Activated CD8-positive, alpha-beta T cell treated with anti-CD3 and anti-CD28 coated beads, Interleukin-2, amount 10 ng/mL, durations not matched to agents 7 days and 5 days (primary cell): Measurements from ENCODE around the gene YAE1. TPM values are rescaled to one million over a fixed set of nuclear protein-coding genes. Genes with fewer than 3 reads are reported as not detected.

Experiments
- ATAC-seq: fragments of 150-1000 bp; cut with Tn5 transposase; one replicate; pipeline ENCODE4 v1.10.0; 2021; ENCODE audit warnings: moderate library complexity
- CTCF ChIA-PET: fragments of 350-600 bp; sonication (Branson Sonifier 250); formaldehyde crosslinking; loops from one replicate; lab custom pipeline; 2021; ENCODE audit warnings: antibody characterized with exemption; lab: Charles Lee
- POLR2A ChIA-PET: fragments of 350-600 bp; sonication (Branson Sonifier 250); formaldehyde crosslinking; loops from one replicate; lab custom pipeline; 2021; ENCODE audit warnings: antibody characterized with exemption; lab: Charles Lee
- DNase-seq: peaks from one replicate; pipeline ENCODE4 v3.0.0-alpha.2; 2020
- H3K27ac Mint-ChIP-seq: one replicate; pipeline ENCODE4 v1.8.0; 2021; ENCODE audit warnings: mild to moderate bottlenecking, mixed read lengths
- H3K27me3 Mint-ChIP-seq: one replicate; pipeline ENCODE4 v1.8.0; 2021; ENCODE audit warnings: low read depth, mixed read lengths
- H3K36me3 Mint-ChIP-seq: one replicate; pipeline ENCODE4 v1.8.0; 2021; ENCODE audit warnings: low read depth, mixed read lengths
- H3K4me1 Mint-ChIP-seq: one replicate; pipeline ENCODE4 v1.8.0; 2021; ENCODE audit warnings: low read depth, mixed read lengths
- H3K4me3 Mint-ChIP-seq: one replicate; pipeline ENCODE4 v1.8.0; 2021; ENCODE audit warnings: mild to moderate bottlenecking, mixed read lengths
- H3K9me3 Mint-ChIP-seq: one replicate; pipeline ENCODE4 v1.8.0; 2022; ENCODE audit warnings: mixed read lengths; ENCODE audit not compliant: insufficient read depth
- total RNA-seq, 2 experiments: library from RNA; stranded (reverse); gene quantifications; one replicate each; pipeline ENCODE4 v1.2.3, GENCODE V29; 2021

YAE1 gene, protein sequence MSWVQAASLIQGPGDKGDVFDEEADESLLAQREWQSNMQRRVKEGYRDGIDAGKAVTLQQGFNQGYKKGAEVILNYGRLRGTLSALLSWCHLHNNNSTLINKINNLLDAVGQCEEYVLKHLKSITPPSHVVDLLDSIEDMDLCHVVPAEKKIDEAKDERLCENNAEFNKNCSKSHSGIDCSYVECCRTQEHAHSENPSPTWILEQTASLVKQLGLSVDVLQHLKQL
- 10 to 100 TPM; 10.4 to 10.7 TPM for total RNA-seq

DNA sequence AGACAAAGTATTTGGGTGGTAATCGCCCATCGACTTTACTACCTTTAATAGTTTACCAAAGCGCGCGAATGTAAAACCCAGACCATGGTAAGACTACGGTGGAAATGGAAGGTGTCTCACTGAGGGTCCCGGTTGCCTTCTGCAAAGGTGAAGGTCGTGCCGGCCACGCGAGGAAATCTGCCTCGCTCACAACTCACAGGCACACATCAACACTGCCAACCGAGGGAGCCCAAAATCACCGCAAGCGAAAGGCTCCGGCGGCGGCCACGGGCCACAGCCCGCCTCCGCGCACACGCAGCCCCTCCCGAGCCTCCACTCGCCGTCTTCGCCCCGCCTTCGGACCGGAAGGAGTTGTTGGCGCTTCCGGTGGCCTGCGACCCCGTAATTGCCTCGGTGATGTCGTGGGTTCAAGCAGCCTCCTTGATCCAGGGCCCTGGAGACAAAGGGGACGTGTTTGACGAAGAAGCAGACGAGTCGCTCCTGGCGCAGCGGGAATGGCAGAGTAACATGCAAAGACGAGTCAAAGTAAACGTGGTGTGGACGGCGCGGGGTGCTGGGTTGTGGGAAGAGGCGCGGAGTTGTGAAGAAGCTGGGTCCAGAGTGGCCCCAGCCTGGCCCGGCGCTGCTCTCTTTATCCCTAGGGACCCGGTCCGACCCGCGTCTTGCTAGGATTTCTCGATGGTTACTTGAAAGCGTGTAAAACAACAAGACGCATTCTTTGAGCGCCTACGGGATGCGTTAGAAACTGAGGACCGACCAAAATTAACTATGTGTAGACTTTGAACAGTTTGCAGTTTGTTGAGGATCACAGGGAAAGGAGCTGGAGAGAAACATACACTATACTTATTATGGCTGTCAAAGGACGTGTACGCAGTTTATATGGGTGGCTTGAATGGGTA, at the start of gene YAE1:
TSS of gene YAE1 (plus strand) at position 382 of the 899 bp plus-strand sequence. CDS start at position 397, 15 bp downstream.
- ATAC-seq (peak; percentile 97), DNase-seq (peak; percentile 87)
- H3K27me3 Mint-ChIP-seq: peaks cover 1% of the 10 kb centered on the region
- peaks cover 14% of the 10 kb centered on the region for H3K4me1 Mint-ChIP-seq
- no peaks in the 10 kb centered on the region for H3K9me3 Mint-ChIP-seq
- peaks cover 10% of the 10 kb centered on the region for H3K36me3 Mint-ChIP-seq
- ChIA-PET POLR2A (interaction anchor here (0.6 to 1.3 kb wide), 5 partner anchors 14 to 1667 kb away, joined by 3 to 4 read pairs (median 4); partner anchors contain the start of gene RALA), CTCF (interaction anchor here (0.8 to 1.6 kb wide), 7 partner anchors 12 to 486 kb away, joined by 3 to 19 read pairs (median 4); no protein-coding TSS in a partner anchor)
- peak within 1 kb of the TSS; percentile 94 for H3K4me3 Mint-ChIP-seq
- H3K27ac Mint-ChIP-seq: peak within 1 kb of the TSS; percentile 95

DNA sequence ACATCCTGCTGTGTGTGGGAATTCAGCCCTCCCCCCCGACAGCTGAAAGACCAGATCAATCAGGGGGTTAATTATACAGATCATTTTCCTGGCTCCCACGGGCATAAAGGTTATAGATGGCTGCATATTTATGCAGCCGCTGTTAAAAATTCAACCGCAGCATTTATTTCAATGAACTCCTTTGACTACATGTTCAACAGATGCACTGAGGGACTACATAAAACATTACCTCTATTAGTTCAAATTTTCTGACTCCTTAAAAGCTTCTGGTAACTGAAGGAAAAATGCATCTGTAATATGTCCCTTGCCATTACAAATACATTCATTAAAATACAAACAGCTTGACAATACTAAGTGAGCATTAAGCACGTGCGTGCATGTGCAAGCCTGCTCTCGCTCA, 49.7 kb upstream of the YAE1 start:
- no peak for ATAC-seq
- H3K27ac Mint-ChIP-seq: no peak overlapping the region
- H3K4me1 Mint-ChIP-seq: peaks cover 4% of the 10 kb centered on the region
- H3K27me3 Mint-ChIP-seq: peaks cover 14% of the 10 kb centered on the region
- H3K9me3 Mint-ChIP-seq: no peaks in the 10 kb centered on the region
- no peaks in the 10 kb centered on the region for H3K36me3 Mint-ChIP-seq
- CTCF ChIA-PET: interaction anchor here (1.1 kb wide), 1 partner anchor 63 kb away, joined by 4 read pairs; no protein-coding TSS in a partner anchor
- no peak overlapping the region for H3K4me3 Mint-ChIP-seq
- POLR2A ChIA-PET: no interaction called here
- no peak for DNase-seq

DNA sequence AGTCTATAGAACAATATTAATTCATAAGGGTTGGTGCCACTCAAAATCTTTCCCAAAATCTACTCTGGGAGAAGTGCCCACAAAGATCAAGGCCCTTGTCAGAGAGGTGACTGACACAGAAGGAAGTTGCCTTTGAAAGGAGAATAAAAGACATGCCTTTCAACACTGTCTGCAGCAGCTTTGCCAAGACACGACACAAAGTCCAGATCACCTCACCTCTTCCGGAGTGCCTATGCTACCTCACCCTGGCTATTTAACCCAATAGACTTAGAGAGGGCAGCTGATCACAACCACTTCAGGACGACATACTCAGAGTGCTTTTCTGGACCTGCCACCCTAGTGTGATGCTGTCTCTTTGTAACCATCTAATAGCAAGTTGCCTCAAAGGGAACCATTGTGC, 49.0 kb upstream of the YAE1 start:
- peaks cover 11% of the 10 kb centered on the region for H3K27me3 Mint-ChIP-seq
- POLR2A ChIA-PET: no interaction called here
- DNase-seq (no peak), ATAC-seq (no peak)
- H3K4me3 Mint-ChIP-seq: no peak overlapping the region
- no peaks in the 10 kb centered on the region for H3K36me3 Mint-ChIP-seq
- no peak overlapping the region for H3K27ac Mint-ChIP-seq
- CTCF ChIA-PET: interaction anchor here (1.1 kb wide), 1 partner anchor 63 kb away, joined by 4 read pairs; no protein-coding TSS in a partner anchor
- H3K9me3 Mint-ChIP-seq: no peaks in the 10 kb centered on the region
- peaks cover 4% of the 10 kb centered on the region for H3K4me1 Mint-ChIP-seq

DNA sequence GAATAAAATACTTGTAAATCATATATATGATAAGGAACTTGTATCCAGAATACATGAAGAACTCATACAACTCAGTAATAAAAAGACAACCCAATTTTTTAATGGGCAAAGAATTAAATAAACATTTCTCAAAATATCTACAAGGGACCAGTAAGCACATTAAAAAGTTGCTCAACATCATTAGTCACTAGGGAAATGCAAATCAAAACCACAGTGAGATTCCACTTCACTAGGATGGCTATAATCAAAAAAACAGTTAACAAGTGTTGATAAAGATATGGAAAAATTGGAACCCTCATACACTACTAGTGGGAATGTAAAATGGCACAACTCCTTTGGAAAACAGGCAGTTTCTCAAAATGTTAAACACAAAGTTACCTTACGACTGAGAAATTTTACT, 40.3 kb upstream of the YAE1 start:
- no peak for ATAC-seq
- CTCF ChIA-PET: no interaction called here

DNA sequence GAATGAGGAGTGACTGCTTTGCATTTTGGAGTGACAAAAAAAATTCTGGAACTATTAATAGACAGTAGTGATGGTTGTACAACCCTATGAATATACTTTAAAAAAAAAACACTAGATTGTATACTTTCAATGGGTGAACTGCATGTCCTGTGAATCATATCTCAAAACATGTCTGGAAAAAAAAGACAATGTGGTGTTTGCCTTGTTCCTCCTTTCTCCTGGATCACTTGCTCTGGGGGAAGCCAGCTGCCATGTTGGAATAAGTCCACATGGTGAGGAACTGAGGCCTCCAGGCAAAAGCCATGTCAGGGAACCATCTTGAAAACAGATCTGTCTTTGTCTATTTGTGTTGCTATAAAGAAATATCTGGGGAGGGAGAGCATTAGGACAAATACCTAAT, 39.5 kb upstream of the YAE1 start:
- Mint-ChIP-seq H3K4me1 (no peaks in the 10 kb centered on the region), H3K27me3 (peaks cover 19% of the 10 kb centered on the region), H3K9me3 (no peaks in the 10 kb centered on the region), H3K27ac (no peak overlapping the region), H3K36me3 (no peaks in the 10 kb centered on the region), H3K4me3 (no peak overlapping the region)
- DNase-seq (no peak), ATAC-seq (no peak)
- POLR2A ChIA-PET: no interaction called here
- CTCF ChIA-PET: no interaction called here

More for the DNA sequence above, 40.3 kb upstream of the YAE1 start:
- Mint-ChIP-seq H3K36me3 (no peaks in the 10 kb centered on the region), H3K27ac (no peak overlapping the region), H3K4me1 (no peaks in the 10 kb centered on the region), H3K9me3 (no peaks in the 10 kb centered on the region), H3K4me3 (no peak overlapping the region), H3K27me3 (peaks cover 19% of the 10 kb centered on the region)
- POLR2A ChIA-PET: no interaction called here
- DNase-seq: no peak

DNA sequence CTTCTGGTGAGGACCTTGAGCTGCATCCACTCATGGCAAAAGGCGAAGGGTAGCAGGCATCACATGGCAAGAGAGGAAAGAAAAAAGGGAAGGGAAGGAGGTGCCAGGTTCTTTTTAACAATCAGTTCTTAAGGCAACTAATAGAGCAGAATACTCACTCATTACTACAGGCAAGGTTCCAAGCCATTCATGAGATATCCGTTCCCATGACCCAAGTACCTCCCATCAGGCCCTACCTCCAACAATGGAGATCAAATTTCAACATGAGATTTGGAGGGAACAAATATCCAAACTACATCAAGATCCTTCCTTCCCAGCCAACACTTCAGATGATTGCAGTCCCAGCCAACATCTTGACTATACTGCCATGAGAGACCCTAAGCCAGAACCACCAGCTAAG, 38.9 kb upstream of the YAE1 start:
- no peak for DNase-seq
- no peak overlapping the region for H3K4me3 Mint-ChIP-seq
- peaks cover 19% of the 10 kb centered on the region for H3K27me3 Mint-ChIP-seq
- CTCF ChIA-PET: no interaction called here
- H3K27ac Mint-ChIP-seq: no peak overlapping the region
- no peak for ATAC-seq
- H3K36me3 Mint-ChIP-seq: no peaks in the 10 kb centered on the region
- POLR2A ChIA-PET: no interaction called here
- H3K9me3 Mint-ChIP-seq: no peaks in the 10 kb centered on the region
- H3K4me1 Mint-ChIP-seq: no peaks in the 10 kb centered on the region

DNA sequence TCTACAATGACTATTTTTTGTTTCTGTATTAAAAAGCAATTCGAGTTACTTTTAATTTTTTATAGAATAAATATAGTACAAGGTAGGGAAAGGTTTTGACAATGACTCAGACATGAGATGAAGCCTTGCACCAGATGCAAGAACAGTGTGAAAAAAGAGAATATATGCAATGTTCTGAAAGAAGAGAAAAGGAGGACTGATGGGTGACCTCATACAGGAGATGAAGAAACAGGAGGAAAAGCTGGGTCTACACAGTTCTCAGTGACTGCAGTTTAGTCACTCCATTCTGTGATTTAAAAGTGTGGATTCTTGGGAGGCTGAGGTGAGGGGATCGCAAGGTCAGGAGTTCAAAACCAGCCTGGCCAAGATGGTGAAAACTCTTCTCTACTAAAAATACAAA, 38.3 kb upstream of the YAE1 start:
- Mint-ChIP-seq H3K27me3 (peaks cover 19% of the 10 kb centered on the region), H3K4me3 (no peak overlapping the region)
- CTCF ChIA-PET: no interaction called here

DNA sequence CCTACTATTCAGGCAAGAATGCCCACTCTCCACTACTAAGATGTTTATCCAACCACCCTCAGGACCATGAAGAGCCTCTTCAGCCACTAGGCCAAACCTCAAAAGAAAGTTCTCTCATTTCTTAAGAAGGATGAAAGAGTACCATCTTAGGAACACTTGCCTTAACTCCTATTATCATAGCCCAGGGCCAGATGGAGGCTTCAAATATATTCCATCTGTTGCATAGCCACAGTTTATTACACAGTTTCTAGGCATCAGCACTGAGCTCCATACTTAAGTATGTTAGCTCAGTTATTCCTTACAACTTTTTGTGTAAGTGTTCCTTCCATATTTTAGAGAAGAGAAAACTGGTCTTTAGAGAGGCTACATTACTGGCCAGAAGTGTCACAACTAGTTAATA, 37.4 kb upstream of the YAE1 start:
- H3K27ac Mint-ChIP-seq: no peak overlapping the region
- H3K27me3 Mint-ChIP-seq: peaks cover 16% of the 10 kb centered on the region
- no peak overlapping the region for H3K4me3 Mint-ChIP-seq
- ATAC-seq: no peak
- POLR2A ChIA-PET: interaction anchor here (0.5 kb wide), 1 partner anchor 1066 kb away, joined by 3 read pairs; no protein-coding TSS in a partner anchor
- H3K36me3 Mint-ChIP-seq: no peaks in the 10 kb centered on the region
- H3K9me3 Mint-ChIP-seq: no peaks in the 10 kb centered on the region
- DNase-seq: no peak
- no peaks in the 10 kb centered on the region for H3K4me1 Mint-ChIP-seq
- CTCF ChIA-PET: interaction anchor here (1.6 kb wide), 1 partner anchor 9 kb away, joined by 7 read pairs; no protein-coding TSS in a partner anchor

More for the DNA sequence above, 38.3 kb upstream of the YAE1 start:
- Mint-ChIP-seq H3K9me3 (no peaks in the 10 kb centered on the region), H3K36me3 (no peaks in the 10 kb centered on the region), H3K27ac (no peak overlapping the region), H3K4me1 (no peaks in the 10 kb centered on the region)
- ATAC-seq (no peak), DNase-seq (no peak)
- POLR2A ChIA-PET: no interaction called here

DNA sequence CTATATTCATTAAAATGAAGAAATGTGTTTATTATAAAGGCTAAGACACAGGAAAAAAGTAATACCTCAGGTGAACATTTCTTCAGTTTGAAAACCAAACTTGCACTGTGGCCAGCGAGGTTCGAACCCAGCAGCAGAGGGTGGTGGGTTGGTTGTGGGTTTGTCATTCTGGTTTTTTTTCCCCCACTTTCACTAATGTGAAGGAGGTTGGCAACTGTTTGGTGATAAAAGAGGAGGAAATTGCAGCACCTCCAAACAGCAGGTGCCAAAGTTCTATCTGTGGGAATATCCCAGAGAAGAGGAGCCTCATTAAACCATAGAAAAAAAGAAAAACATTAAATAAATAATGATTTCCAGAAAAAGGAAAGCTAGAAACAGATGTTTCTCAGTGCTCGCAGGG, 36.6 kb upstream of the YAE1 start:
- ATAC-seq: no peak
- CTCF ChIA-PET: interaction anchor here (1.6 kb wide), 1 partner anchor 9 kb away, joined by 7 read pairs; no protein-coding TSS in a partner anchor

DNA sequence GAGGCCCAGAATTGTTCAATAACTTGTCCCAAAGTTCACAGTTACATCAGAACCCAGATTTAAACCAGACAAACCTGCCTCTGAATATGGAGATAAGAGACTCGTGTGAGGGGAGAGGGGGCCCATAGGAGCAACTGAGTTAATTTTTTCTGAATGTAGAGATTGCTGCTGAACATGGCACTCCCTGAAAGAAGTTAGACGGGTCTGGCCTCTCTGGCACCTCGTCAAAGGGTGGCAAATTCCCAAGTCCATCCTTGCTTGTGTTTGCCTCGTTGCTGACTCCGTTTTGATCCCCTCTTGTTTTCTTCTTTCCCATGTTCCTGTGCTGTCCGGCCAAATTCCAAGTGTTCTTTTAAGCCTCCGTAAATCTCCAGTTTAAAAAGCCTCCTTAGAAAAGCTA, 35.2 kb upstream of the YAE1 start:
- Mint-ChIP-seq H3K27ac (no peak overlapping the region), H3K9me3 (no peaks in the 10 kb centered on the region), H3K4me3 (no peak overlapping the region), H3K4me1 (no peaks in the 10 kb centered on the region), H3K36me3 (no peaks in the 10 kb centered on the region), H3K27me3 (peaks cover 9% of the 10 kb centered on the region)
- no peak for DNase-seq
- no peak for ATAC-seq
- POLR2A ChIA-PET: no interaction called here
- CTCF ChIA-PET: no interaction called here

More for the DNA sequence above, 36.6 kb upstream of the YAE1 start:
- Mint-ChIP-seq H3K4me1 (no peaks in the 10 kb centered on the region), H3K9me3 (no peaks in the 10 kb centered on the region), H3K27me3 (peaks cover 11% of the 10 kb centered on the region), H3K4me3 (no peak overlapping the region), H3K27ac (no peak overlapping the region), H3K36me3 (no peaks in the 10 kb centered on the region)
- no peak for DNase-seq
- POLR2A ChIA-PET: no interaction called here

DNA sequence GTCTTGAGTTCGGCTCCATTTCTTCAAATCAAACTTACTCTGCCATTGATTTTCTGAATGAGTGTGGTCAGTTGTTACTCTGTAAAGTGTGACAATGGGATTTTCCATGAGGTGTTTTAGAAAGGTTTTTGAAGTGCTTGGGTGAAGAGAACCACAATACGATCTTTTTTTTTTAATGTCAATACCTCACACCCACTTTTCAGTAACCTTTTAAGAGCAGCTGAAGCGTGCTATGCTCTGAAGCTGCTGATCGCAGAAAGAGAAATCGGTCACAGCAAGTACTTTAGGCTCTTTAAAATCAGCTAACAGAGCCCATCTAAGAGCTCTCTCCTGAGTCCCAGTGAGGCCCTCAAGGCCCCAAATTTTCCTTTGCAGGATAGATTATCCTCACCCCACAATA, 34.4 kb upstream of the YAE1 start:
- POLR2A ChIA-PET: no interaction called here
- peaks cover 8% of the 10 kb centered on the region for H3K27me3 Mint-ChIP-seq
- H3K4me3 Mint-ChIP-seq: no peak overlapping the region
- H3K36me3 Mint-ChIP-seq: no peaks in the 10 kb centered on the region
- H3K9me3 Mint-ChIP-seq: no peaks in the 10 kb centered on the region
- CTCF ChIA-PET: no interaction called here
- no peak for DNase-seq
- no peak overlapping the region for H3K27ac Mint-ChIP-seq
- H3K4me1 Mint-ChIP-seq: no peaks in the 10 kb centered on the region
- ATAC-seq: no peak

DNA sequence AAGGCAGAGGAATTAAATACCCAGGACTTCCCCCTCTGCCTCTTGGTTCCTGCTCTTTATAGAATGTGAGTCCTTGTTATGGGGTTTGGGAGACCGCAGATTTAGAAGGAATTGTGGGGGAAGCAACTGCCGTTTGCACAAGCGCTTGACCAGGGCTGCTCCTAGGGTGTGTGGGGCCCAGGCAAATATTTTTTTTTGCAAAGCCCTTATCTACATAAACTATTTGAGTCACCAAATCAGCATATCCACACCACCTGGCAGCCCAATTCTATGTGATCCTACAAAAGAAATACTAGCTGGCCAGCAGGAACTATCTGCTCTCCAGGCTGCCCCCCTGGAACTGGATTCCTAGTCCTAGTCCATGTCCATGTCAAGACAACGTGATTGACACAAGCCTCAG, 33.4 kb upstream of the YAE1 start:
- Mint-ChIP-seq H3K27ac (no peak overlapping the region), H3K4me1 (no peaks in the 10 kb centered on the region), H3K27me3 (peaks cover 2% of the 10 kb centered on the region), H3K9me3 (no peaks in the 10 kb centered on the region), H3K4me3 (no peak overlapping the region), H3K36me3 (no peaks in the 10 kb centered on the region)
- ChIA-PET CTCF (interaction anchor here (2.0 kb wide), 1 partner anchor 79 kb away, joined by 4 read pairs; no protein-coding TSS in a partner anchor), POLR2A (no interaction called here)
- no peak for DNase-seq
- ATAC-seq: no peak
